Tibial nerve (tissue), 4 donors: ENCODE measurements around the gene WDR82.

Source experiments
- EP300 ChIP-seq, 2 donors: sonication (generic); formaldehyde crosslinking; IDR thresholded peaks; one replicate each; pipeline ENCODE4 v1.6.1; 2017; ENCODE audit warnings: antibody characterized with exemption in 2 of 2, mild to moderate bottlenecking in 1 of 2
- POLR2A ChIP-seq, 2 donors: fragments of 450-650 bp; IDR thresholded peaks; one replicate each; pipeline ENCODE4 v1.6.1; 2017; ENCODE audit warnings: antibody characterized with exemption in 2 of 2, mild to moderate bottlenecking in 2 of 2, moderate library complexity in 2 of 2
- TF ChIP-seq, protein P1 (sequence below), 5 experiments: fragments of 200-600 bp in 3 of 5; fragments of 450-650 bp in 2 of 5; sonication (generic) in 3 of 5; IDR thresholded peaks; one replicate each; pipeline ENCODE4 v1.5.1; 2016 to 2019; ENCODE audit warnings: antibody characterized with exemption in 5 of 5, mild to moderate bottlenecking in 3 of 5, moderate library complexity in 2 of 5

DNA sequence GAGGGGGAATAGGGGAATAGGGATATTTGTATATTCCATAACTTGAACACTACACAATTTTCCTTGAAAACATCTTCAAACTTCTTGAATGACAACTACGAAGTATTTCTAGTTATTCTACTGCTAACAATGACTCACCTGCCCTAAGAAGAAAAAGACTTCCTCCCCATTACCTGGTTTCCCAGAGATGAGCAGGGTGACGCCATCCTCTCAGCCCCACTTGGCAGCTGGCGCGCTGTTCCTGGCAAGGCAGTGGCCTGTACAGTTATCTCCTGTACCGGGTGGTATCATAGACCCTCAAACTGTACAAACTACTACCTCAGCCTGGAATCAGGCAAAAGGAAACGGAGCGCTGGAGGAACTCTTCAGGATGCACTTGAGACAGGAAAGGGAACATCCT lies 10.4 kb downstream of the WDR82 start:
- TF ChIP-seq, protein P1, sequence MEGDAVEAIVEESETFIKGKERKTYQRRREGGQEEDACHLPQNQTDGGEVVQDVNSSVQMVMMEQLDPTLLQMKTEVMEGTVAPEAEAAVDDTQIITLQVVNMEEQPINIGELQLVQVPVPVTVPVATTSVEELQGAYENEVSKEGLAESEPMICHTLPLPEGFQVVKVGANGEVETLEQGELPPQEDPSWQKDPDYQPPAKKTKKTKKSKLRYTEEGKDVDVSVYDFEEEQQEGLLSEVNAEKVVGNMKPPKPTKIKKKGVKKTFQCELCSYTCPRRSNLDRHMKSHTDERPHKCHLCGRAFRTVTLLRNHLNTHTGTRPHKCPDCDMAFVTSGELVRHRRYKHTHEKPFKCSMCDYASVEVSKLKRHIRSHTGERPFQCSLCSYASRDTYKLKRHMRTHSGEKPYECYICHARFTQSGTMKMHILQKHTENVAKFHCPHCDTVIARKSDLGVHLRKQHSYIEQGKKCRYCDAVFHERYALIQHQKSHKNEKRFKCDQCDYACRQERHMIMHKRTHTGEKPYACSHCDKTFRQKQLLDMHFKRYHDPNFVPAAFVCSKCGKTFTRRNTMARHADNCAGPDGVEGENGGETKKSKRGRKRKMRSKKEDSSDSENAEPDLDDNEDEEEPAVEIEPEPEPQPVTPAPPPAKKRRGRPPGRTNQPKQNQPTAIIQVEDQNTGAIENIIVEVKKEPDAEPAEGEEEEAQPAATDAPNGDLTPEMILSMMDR (IDR thresholded peaks at IDR 0.05), result no peak
- TF ChIP-seq EP300 (IDR thresholded peaks at IDR 0.05) (no peak), POLR2A (IDR thresholded peaks at IDR 0.05) (no peak)
